ENCODE measurements around the gene DNAJA3. TPM values are rescaled to one million over a fixed set of nuclear protein-coding genes. Genes with fewer than 3 reads are reported as not detected.
A peak's percentile ranks its signal among the peaks of the same experiment; 100 is the strongest.

The DNAJA3 gene
- total RNA-seq, 1 donor from 2014 or later, result 36.4 TPM

DNA sequence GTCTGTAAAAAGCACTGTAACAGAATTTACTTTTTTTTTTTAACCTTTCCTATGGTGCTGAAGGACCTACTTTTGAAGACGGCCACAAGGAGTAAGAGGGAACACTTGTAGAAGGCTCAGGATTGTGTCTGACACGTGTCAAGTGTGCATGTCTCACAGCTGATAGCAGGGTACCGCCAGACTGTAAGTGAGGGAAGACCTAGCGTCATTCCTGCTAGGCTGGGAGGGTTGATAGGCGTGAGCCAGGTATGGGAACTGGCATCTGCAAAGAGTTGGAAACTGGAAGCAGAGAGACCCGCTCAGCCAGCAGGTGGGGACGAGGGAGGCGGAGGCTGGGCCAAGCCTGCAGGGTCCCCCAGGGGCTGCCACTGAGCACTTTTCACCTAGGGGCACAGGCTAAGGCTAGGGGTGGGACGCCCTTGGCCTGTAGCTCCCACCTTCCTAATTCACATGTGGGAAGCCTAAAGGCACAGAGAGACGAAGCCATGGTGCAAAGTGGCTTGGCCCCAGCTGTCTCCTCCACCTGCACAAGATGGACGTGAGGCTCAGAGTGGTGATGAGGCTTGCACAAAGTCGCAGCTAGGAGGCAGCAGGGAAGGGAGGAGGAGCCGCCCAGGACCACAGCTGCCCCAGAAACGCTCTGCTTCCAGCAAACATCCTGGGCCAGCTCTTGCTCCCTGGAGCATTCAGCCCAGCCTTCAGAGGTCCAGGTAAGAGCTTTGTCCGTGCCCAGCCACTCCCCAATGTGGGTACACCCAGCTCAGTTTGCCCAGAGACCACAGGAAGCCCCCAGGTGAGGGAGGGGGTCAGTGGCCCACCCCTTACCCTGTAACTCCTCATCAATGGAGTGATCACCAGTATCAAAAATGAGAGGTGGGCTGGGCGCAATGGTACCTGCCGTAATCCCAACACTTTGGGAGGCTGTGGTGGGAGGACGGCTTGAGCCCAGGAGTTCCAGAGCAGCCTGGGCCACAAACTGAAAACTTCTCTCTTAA, 35.1 kb upstream of the DNAJA3 start:
- no peaks in the 10 kb centered on the region for H3K9me3 ChIP-seq (ENCODE audit: insufficient read depth, low read depth, low read length)
- no peak overlapping the region for H3K9ac ChIP-seq (ENCODE audit: low read length)
- Mint-ChIP-seq H3K4me1 (ENCODE audit: low read depth, unreplicated experiment) (peaks cover 19% of the 10 kb centered on the region), H3K4me3 (ENCODE audit: unreplicated experiment) (no peak overlapping the region), H3K27me3 (ENCODE audit: low read depth, unreplicated experiment) (no peaks in the 10 kb centered on the region), H3K27ac (ENCODE audit: unreplicated experiment) (peak overlapping the region; percentile 26), H3K9me3 (ENCODE audit: unreplicated experiment) (no peaks in the 10 kb centered on the region), H3K36me3 (ENCODE audit: low read depth, unreplicated experiment) (peaks cover 6% of the 10 kb centered on the region)
- no peak for DNase-seq (ENCODE audit: low read depth)
- H3K27me3 ChIP-seq (ENCODE audit: insufficient read depth, low read length), result no peaks in the 10 kb centered on the region
- H2AFZ ChIP-seq (ENCODE audit: low read depth, low read length), result no peak overlapping the region
- H3K4me3 ChIP-seq (ENCODE audit: insufficient read depth, low read depth, low read length), result no peak overlapping the region
- no peaks in the 10 kb centered on the region for H3K79me2 ChIP-seq (ENCODE audit: insufficient read depth, low read length)
- no peak for FAIRE-seq
- H3K4me2 ChIP-seq (ENCODE audit: low read length), result no peak overlapping the region
- no peak overlapping the region for H3K27ac ChIP-seq (ENCODE audit: low read depth, low read length)
- H3K4me1 ChIP-seq (ENCODE audit: insufficient read depth, low read length), result peaks cover 61% of the 10 kb centered on the region
- H3K36me3 ChIP-seq (ENCODE audit: insufficient read depth, low read length), result no peaks in the 10 kb centered on the region
- H4K20me1 ChIP-seq (ENCODE audit: insufficient read depth, low read length), result peaks cover 1% of the 10 kb centered on the region
- TF ChIP-seq, protein P1, sequence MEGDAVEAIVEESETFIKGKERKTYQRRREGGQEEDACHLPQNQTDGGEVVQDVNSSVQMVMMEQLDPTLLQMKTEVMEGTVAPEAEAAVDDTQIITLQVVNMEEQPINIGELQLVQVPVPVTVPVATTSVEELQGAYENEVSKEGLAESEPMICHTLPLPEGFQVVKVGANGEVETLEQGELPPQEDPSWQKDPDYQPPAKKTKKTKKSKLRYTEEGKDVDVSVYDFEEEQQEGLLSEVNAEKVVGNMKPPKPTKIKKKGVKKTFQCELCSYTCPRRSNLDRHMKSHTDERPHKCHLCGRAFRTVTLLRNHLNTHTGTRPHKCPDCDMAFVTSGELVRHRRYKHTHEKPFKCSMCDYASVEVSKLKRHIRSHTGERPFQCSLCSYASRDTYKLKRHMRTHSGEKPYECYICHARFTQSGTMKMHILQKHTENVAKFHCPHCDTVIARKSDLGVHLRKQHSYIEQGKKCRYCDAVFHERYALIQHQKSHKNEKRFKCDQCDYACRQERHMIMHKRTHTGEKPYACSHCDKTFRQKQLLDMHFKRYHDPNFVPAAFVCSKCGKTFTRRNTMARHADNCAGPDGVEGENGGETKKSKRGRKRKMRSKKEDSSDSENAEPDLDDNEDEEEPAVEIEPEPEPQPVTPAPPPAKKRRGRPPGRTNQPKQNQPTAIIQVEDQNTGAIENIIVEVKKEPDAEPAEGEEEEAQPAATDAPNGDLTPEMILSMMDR (IDR thresholded peaks at IDR 0.05; ENCODE audit: insufficient read depth, low read depth, low read length), result no peak
- TF ChIP-seq EZH2 (IDR thresholded peaks at IDR 0.05; ENCODE audit: insufficient read depth, low read length), result no peak

DNA sequence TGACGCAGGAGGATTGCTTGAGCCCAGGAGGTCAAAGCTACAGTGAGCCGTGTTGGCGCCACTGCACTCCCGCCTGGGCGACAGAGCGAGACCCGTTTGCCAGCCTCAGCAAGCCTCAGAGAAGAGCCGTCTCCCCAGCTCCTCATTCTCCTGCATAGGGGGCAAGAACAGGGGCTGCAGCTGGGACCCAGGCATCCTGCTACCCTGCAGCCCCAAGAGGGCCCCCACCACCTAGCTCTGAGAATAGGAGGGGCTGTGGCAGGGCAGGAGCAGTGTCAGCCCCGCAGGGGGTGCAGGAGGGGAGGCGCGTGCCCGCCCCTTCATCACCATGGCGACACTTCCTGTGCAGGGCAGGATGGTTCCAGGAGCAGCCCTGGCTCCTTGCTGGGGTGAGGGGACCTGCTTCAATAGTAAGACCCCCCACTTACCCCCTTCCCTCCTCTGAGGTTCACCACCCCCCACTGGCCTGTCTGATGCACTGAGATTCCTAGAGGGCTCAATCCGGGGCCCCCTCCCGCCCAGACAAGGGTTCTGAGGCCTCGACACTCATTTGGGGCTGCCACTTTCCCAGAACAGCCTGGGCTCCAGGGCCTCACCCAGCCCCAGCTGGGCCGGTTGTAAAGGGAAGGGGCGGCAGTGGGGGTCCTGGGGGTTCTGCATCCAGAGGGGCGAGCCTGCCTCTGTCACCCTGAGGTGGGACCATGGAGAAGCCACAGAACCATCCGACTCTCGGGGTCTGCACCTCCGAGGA, 33.9 kb upstream of the DNAJA3 start:
- H3K79me2 ChIP-seq (ENCODE audit: insufficient read depth, low read length), result no peaks in the 10 kb centered on the region
- H3K36me3 Mint-ChIP-seq (ENCODE audit: low read depth, unreplicated experiment), result peaks cover 6% of the 10 kb centered on the region
- H3K4me1 Mint-ChIP-seq (ENCODE audit: low read depth, unreplicated experiment), result peaks cover 15% of the 10 kb centered on the region
- H3K27ac ChIP-seq (ENCODE audit: low read depth, low read length), result peak overlapping the region; percentile 43
- DNase-seq (ENCODE audit: low read depth) (no peak), FAIRE-seq (no peak)
- TF ChIP-seq, protein P1 (IDR thresholded peaks at IDR 0.05; ENCODE audit: insufficient read depth, low read depth, low read length), result no peak
- TF ChIP-seq EZH2 (IDR thresholded peaks at IDR 0.05; ENCODE audit: insufficient read depth, low read length), result no peak
- H3K9me3 ChIP-seq (ENCODE audit: insufficient read depth, low read depth, low read length), result no peaks in the 10 kb centered on the region
- H3K4me3 Mint-ChIP-seq (ENCODE audit: unreplicated experiment), result no peak overlapping the region
- no peak overlapping the region for H2AFZ ChIP-seq (ENCODE audit: low read depth, low read length)
- no peak overlapping the region for H3K27ac Mint-ChIP-seq (ENCODE audit: unreplicated experiment)
- peak overlapping the region; percentile 61 for H3K9ac ChIP-seq (ENCODE audit: low read length)
- no peaks in the 10 kb centered on the region for H3K36me3 ChIP-seq (ENCODE audit: insufficient read depth, low read length)
- no peaks in the 10 kb centered on the region for H4K20me1 ChIP-seq (ENCODE audit: insufficient read depth, low read length)
- H3K9me3 Mint-ChIP-seq (ENCODE audit: unreplicated experiment), result no peaks in the 10 kb centered on the region
- H3K4me3 ChIP-seq (ENCODE audit: insufficient read depth, low read depth, low read length), result no peak overlapping the region
- H3K4me1 ChIP-seq (ENCODE audit: insufficient read depth, low read length), result peaks cover 53% of the 10 kb centered on the region
- H3K27me3 Mint-ChIP-seq (ENCODE audit: low read depth, unreplicated experiment), result no peaks in the 10 kb centered on the region
- H3K27me3 ChIP-seq (ENCODE audit: insufficient read depth, low read length), result no peaks in the 10 kb centered on the region
- peak overlapping the region; percentile 72 for H3K4me2 ChIP-seq (ENCODE audit: low read length)
